ENCODE results near the gene TRPM7.

The TRPM7 gene

GRCh38 chr15:50558012-50558411, 128.6 kb downstream of the TRPM7 start:
- DNase-seq: no peak

GRCh38 chr15:50556642-50557371, 129.8 kb downstream of the TRPM7 start:
- DNase-seq: no peak

- no peak for DNase-seq
Measured at GRCh38 chr15:50552238-50552637, 134.4 kb downstream of the TRPM7 start.

- DNase-seq: no peak
Measured at GRCh38 chr15:50549326-50549725, 137.3 kb downstream of the TRPM7 start.

- no peak for DNase-seq
Measured at GRCh38 chr15:50546566-50546965, 140.0 kb downstream of the TRPM7 start, which contains the start of gene USP50. Gene USP50, minus strand, starts transcription at chr15:50546666. Its CDS starts 141 bp downstream, at chr15:50546525.

GRCh38 chr15:50544368-50544767, 142.2 kb downstream of the TRPM7 start:
- no peak for DNase-seq

GRCh38 chr15:50543556-50543955, 143.0 kb downstream of the TRPM7 start:
- DNase-seq: no peak

GRCh38 chr15:50542887-50543210, 143.7 kb downstream of the TRPM7 start:
- no peak for DNase-seq

- no peak for DNase-seq
Measured at GRCh38 chr15:50531766-50532165, 154.8 kb downstream of the TRPM7 start.

GRCh38 chr15:50531163-50531562, 155.4 kb downstream of the TRPM7 start:
- no peak for DNase-seq

- DNase-seq: no peak
Measured at GRCh38 chr15:50523851-50524251, 162.7 kb downstream of the TRPM7 start.

- no peak for DNase-seq
Measured at GRCh38 chr15:50519740-50520425, 166.7 kb downstream of the TRPM7 start.

- no peak for DNase-seq
Measured at GRCh38 chr15:50513001-50513400, 173.6 kb downstream of the TRPM7 start.

Data from activated T-cell treated with anti-CD3 and anti-CD28 coated beads, Interleukin-2, amount 50 U/mL, for 1 hour (primary cell).